Fibroblast of mammary gland (primary cell): ENCODE results near the gene PTGFRN.

ENCODE experiments used
- DNase-seq: peaks from one replicate; pipeline ENCODE4 v3.0.0-alpha.2; 2010; ENCODE audit warnings: low read depth
- H3K4me3 ChIP-seq: 2 replicates; pipeline ENCODE4 v1.5.1; 2011; ENCODE audit warnings: low read depth, mild to moderate bottlenecking, low read length, moderate library complexity; ENCODE audit not compliant: control insufficient read depth
- CTCF ChIP-seq: conservative IDR thresholded peaks from 2 replicates; pipeline ENCODE4 v1.5.1; 2011; ENCODE audit warnings: low read depth, low read length, inconsistent platforms; ENCODE audit not compliant: control insufficient read depth, insufficient read depth

The PTGFRN gene

GRCh38 chr1:117013309-117013858 lies 103.7 kb downstream of the PTGFRN start:
- no peak overlapping the region for H3K4me3 ChIP-seq
- no peak for DNase-seq
- no peak for TF ChIP-seq CTCF

- no peak for TF ChIP-seq CTCF
- DNase-seq, result peak; percentile 36
- no peak overlapping the region for H3K4me3 ChIP-seq
These were observed 104.5 kb downstream of the PTGFRN start for GRCh38 chr1:117014209-117014608.

- no peak overlapping the region for H3K4me3 ChIP-seq
- no peak for DNase-seq
- no peak for TF ChIP-seq CTCF
These were observed 106.0 kb downstream of the PTGFRN start for GRCh38 chr1:117015724-117016123.

- DNase-seq, result no peak
- TF ChIP-seq CTCF, result no peak
- H3K4me3 ChIP-seq, result no peak overlapping the region
These were observed 107.3 kb downstream of the PTGFRN start for GRCh38 chr1:117017062-117017461.

GRCh38 chr1:117017648-117018047 lies 107.9 kb downstream of the PTGFRN start:
- H3K4me3 ChIP-seq, result no peak overlapping the region
- no peak for TF ChIP-seq CTCF
- DNase-seq, result peak; percentile 24

- no peak overlapping the region for H3K4me3 ChIP-seq
- no peak for DNase-seq
- TF ChIP-seq CTCF, result no peak
These were observed 110.9 kb downstream of the PTGFRN start for GRCh38 chr1:117020526-117021156.
